Stimulated activated CD8-positive, alpha-beta memory T cell treated with anti-CD3 and anti-CD28 coated beads, Interleukin-4, amount 100 ng/mL, for 1 hour (primary cell): ENCODE measurements around the gene ABHD16B.
"Not testable (repeated sequence)": the region's sequence is repeated elsewhere in the genome, so short reads cannot be mapped to it uniquely, and the experiment has no call there.

Source experiments
- DNase-seq, 2 donors: peaks; one replicate each; pipeline ENCODE4 v3.0.0-alpha.2; 2020; ENCODE audit warnings: low read depth in 2 of 2, low spot score in 1 of 2

The ABHD16B gene

GRCh38 chr20:63854766-63855362 lies 6.4 kb upstream of the ABHD16B start:
- DNase-seq: no peak

- no peak for DNase-seq
Observed at GRCh38 chr20:63855363-63856097, 5.8 kb upstream of the ABHD16B start.

- DNase-seq: no peak
Observed at GRCh38 chr20:63856098-63856511, 5.2 kb upstream of the ABHD16B start.

GRCh38 chr20:63857764-63858392 lies 3.4 kb upstream of the ABHD16B start:
- no peak for DNase-seq

- no peak for DNase-seq
Observed at GRCh38 chr20:63858393-63859165, 2.7 kb upstream of the ABHD16B start.

- DNase-seq: no peak
Observed at GRCh38 chr20:63859166-63859699, 2.1 kb upstream of the ABHD16B start.

GRCh38 chr20:63860325-63861051 lies 810 bp upstream of the ABHD16B start:
- no peak for DNase-seq

- DNase-seq: no peak
Observed at GRCh38 chr20:63861981-63862901, 943 bp downstream of the ABHD16B start.

GRCh38 chr20:63863021-63863797 lies 1.9 kb downstream of the ABHD16B start:
- DNase-seq: no peak

GRCh38 chr20:63863798-63864544 lies 2.7 kb downstream of the ABHD16B start:
- peak; percentile 53 to 61 for DNase-seq

- no peak for DNase-seq
Observed at GRCh38 chr20:63864545-63864977, 3.3 kb downstream of the ABHD16B start.

GRCh38 chr20:63864978-63865640 lies 3.8 kb downstream of the ABHD16B start, which contains the start of gene TPD52L2:
TSS of gene TPD52L2 (plus strand) at chr20:63865270. CDS start at chr20:63865366, 96 bp downstream.
- DNase-seq: peak; percentile 91 to 95

GRCh38 chr20:63867042-63867441 lies 5.7 kb downstream of the ABHD16B start:
- DNase-seq: not testable (repeated sequence)

- DNase-seq: no peak
Observed at GRCh38 chr20:63868264-63868663, 7.0 kb downstream of the ABHD16B start.

GRCh38 chr20:63873477-63873971 lies 12.2 kb downstream of the ABHD16B start:
- no peak for DNase-seq

GRCh38 chr20:63874241-63874640 lies 12.9 kb downstream of the ABHD16B start:
- DNase-seq: not testable (repeated sequence)

GRCh38 chr20:63876489-63877036 lies 15.3 kb downstream of the ABHD16B start:
- no peak for DNase-seq
